HepG2 (cell line): ENCODE data around the gene HSPB2. TPM values are rescaled to one million over a fixed set of nuclear protein-coding genes. Genes with fewer than 3 reads are reported as not detected.
A peak's percentile ranks its signal among the peaks of the same experiment; 100 is the strongest.

Experiments used
- ATF7-NPFF ChIP-seq: sonication (generic); formaldehyde crosslinking; IDR thresholded peaks from 2 replicates; pipeline ENCODE4 v1.8.1; 2023; ENCODE audit warnings: mild to moderate bottlenecking, low read depth, missing genetic modification reagents, moderate library complexity
- CCAR2 ChIP-seq: fragments of 200-400 bp; formaldehyde crosslinking; optimal IDR thresholded peaks from 2 replicates; pipeline ENCODE3; 2018; ENCODE audit warnings: low read depth, mild to moderate bottlenecking, low read length, moderate library complexity
- DNMT1 ChIP-seq: sonication (generic); formaldehyde crosslinking; IDR thresholded peaks from 2 replicates; pipeline ENCODE4 v1.5.1; 2020; ENCODE audit warnings: mild to moderate bottlenecking, missing genetic modification reagents
- GPN1 ChIP-seq: sonication (generic); formaldehyde crosslinking; IDR thresholded peaks from 2 replicates; pipeline ENCODE4 v1.5.1; 2020; ENCODE audit warnings: missing genetic modification reagents, borderline replicate concordance
- HOXA9 ChIP-seq: sonication (generic); formaldehyde crosslinking; IDR thresholded peaks from 2 replicates; pipeline ENCODE4 v1.8.1; 2022; ENCODE audit warnings: missing genetic modification reagents, mild to moderate bottlenecking, moderate library complexity, borderline replicate concordance
- JUN ChIP-seq: sonication (generic); formaldehyde crosslinking; IDR thresholded peaks from 2 replicates; pipeline ENCODE4 v1.4.0; 2020; ENCODE audit warnings: mild to moderate bottlenecking, missing genetic modification reagents
- KLF9 ChIP-seq: IDR thresholded peaks from 2 replicates; pipeline ENCODE4 v1.6.1; 2016; ENCODE audit warnings: low read depth
- MXD4 ChIP-seq: IDR thresholded peaks from 2 replicates; pipeline ENCODE4 v1.6.1; 2016; ENCODE audit warnings: mild to moderate bottlenecking, missing biosample characterization, missing genetic modification reagents
- PAX8 ChIP-seq: sonication (generic); formaldehyde crosslinking; IDR thresholded peaks from 2 replicates; pipeline ENCODE4 v1.8.0; 2022; ENCODE audit warnings: mild to moderate bottlenecking, missing genetic modification reagents, borderline replicate concordance
- SATB2 ChIP-seq: sonication (generic); formaldehyde crosslinking; IDR thresholded peaks from 2 replicates; pipeline ENCODE4 v1.5.0; 2020; ENCODE audit warnings: missing genetic modification reagents
- SMARCC2 ChIP-seq: fragments of 450-650 bp; IDR thresholded peaks from 2 replicates; pipeline ENCODE4 v1.6.1; 2017; ENCODE audit warnings: antibody characterized with exemption, mild to moderate bottlenecking
- SOX5 ChIP-seq: IDR thresholded peaks from 2 replicates; pipeline ENCODE4 v1.6.1; 2016; ENCODE audit warnings: borderline replicate concordance
- SPEN ChIP-seq: sonication (generic); formaldehyde crosslinking; IDR thresholded peaks from 2 replicates; pipeline ENCODE4 v1.5.1; 2020; ENCODE audit warnings: low read depth, mild to moderate bottlenecking, missing genetic modification reagents
- TAF1 ChIP-seq: sonication (generic); formaldehyde crosslinking; IDR thresholded peaks from 2 replicates; pipeline ENCODE4 v1.4.0; 2020; ENCODE audit warnings: missing genetic modification reagents
- ZNF17 ChIP-seq: sonication (generic); formaldehyde crosslinking; IDR thresholded peaks from 2 replicates; pipeline ENCODE4 v1.5.0; 2020; ENCODE audit warnings: mild to moderate bottlenecking, missing genetic modification reagents
- ZNF333 ChIP-seq: sonication (generic); formaldehyde crosslinking; IDR thresholded peaks from 2 replicates; pipeline ENCODE4 v1.4.0; 2020; ENCODE audit warnings: mild to moderate bottlenecking, missing genetic modification reagents, borderline replicate concordance
- ZNF598 ChIP-seq: sonication (generic); formaldehyde crosslinking; IDR thresholded peaks from 2 replicates; pipeline ENCODE4 v1.5.1; 2020; ENCODE audit warnings: mild to moderate bottlenecking, missing genetic modification reagents, borderline replicate concordance
- ZNF670 ChIP-seq: sonication (generic); formaldehyde crosslinking; IDR thresholded peaks from 2 replicates; pipeline ENCODE4 v1.8.0; 2022; ENCODE audit warnings: mild to moderate bottlenecking, missing genetic modification reagents, borderline replicate concordance
- ZNF839 ChIP-seq: sonication (generic); formaldehyde crosslinking; IDR thresholded peaks from 2 replicates; pipeline ENCODE4 v1.4.0; 2020; ENCODE audit warnings: missing genetic modification reagents, mild to moderate bottlenecking, borderline replicate concordance
- polyA plus RNA-seq, 8 experiments: library from polyadenylated mRNA; depleted of rRNA in 3 of 8; stranded (reverse) in 7 of 8; unstranded in 1 of 8; fragments of >200 nt; fragmentation: Illumina TruSeq in 4 of 8; extraction: Trizol in 4 of 8; gene quantifications; 2 replicates each; pipeline versions ENCODE4 v1.2.1 to v1.2.3, GENCODE V29; 2011 to 2016; ENCODE audit warnings: low read depth in 4 of 8, missing spikeins in 1 of 8, mixed read lengths in 1 of 8; ENCODE audit not compliant: insufficient read depth in 1 of 8
- total RNA-seq, 5 experiments: library from RNA; depleted of rRNA; stranded (reverse); fragments of >200 nt; fragmentation: Illumina TruSeq; extraction: Trizol; gene quantifications; 2 replicates each; pipeline ENCODE4 v1.2.3, GENCODE V29; 2016; ENCODE audit warnings: low read depth in 1 of 5
- TF ChIP-seq, protein P1 (sequence below): sonication (generic); formaldehyde crosslinking; conservative IDR thresholded peaks from 2 replicates; pipeline ENCODE4 v1.8.0; 2022; ENCODE audit warnings: low read depth, missing genetic modification reagents
- TF ChIP-seq, protein P2 (sequence below): sonication (generic); formaldehyde crosslinking; IDR thresholded peaks from 2 replicates; pipeline ENCODE4 v1.5.1; 2020; ENCODE audit warnings: missing genetic modification reagents, mild to moderate bottlenecking, borderline replicate concordance
- TF ChIP-seq, protein P3 (sequence below): IDR thresholded peaks from 2 replicates; pipeline ENCODE4 v1.6.1; 2016; ENCODE audit warnings: missing compliant biosample characterization, missing genetic modification reagents, borderline replicate concordance

The HSPB2 gene
- total and polyA plus RNA-seq, 2 of the 13 experiments (the other 11 are each of a cell fraction or from before 2014, with no cell fraction given): 0.04 TPM; not detected in 1

DNA sequence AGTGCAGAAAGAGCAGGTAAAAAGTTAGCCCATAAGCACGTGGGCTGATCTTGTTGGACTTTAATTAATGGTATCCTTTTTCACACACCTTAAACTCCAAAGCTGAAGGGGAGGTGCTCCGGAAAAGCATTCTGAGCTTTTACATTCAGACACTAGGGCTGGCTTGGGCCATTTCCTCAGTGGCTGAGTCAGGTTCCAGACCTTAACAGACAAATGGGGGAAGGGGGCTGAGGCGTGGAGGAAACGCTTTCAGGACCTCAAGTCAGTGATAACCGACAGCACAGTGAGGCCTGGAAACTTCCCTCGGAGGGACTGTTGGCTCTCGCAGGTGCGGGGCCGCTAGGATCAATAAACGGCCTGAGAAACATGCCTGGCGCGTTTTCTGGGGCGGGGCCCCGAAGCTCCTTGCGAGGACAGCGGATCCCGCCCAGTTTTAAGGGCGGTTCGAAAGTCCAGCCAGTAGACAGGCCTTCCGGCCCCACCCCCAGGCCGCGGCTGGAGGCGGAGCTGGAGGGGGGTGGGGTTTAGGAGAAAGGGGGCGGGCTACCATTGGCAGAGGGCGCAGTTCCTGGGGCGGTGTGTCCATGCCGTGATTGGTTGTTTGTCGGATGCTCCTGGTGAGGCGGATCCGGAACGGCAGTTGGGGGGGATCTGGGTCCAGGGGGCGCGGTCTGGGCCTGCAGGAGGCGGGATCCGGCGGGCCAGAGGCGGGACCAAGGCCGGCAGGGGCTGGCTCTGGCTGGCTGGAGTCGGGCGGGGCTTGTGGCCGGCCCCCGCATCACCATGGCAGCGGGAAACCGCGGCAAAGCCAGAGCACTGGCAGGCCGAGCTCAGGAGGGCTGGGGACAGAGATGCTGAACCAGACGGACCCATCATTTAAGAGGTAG, 14.2 kb downstream of the HSPB2 start (continued):
- TF ChIP-seq, protein P1, sequence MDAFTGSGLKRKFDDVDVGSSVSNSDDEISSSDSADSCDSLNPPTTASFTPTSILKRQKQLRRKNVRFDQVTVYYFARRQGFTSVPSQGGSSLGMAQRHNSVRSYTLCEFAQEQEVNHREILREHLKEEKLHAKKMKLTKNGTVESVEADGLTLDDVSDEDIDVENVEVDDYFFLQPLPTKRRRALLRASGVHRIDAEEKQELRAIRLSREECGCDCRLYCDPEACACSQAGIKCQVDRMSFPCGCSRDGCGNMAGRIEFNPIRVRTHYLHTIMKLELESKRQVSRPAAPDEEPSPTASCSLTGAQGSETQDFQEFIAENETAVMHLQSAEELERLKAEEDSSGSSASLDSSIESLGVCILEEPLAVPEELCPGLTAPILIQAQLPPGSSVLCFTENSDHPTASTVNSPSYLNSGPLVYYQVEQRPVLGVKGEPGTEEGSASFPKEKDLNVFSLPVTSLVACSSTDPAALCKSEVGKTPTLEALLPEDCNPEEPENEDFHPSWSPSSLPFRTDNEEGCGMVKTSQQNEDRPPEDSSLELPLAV (CRISPR knock-in tag): no peak
- TF ChIP-seq SMARCC2: no peak
- no peak for TF ChIP-seq ZNF333 (CRISPR knock-in tag)
- peak; percentile 55; the same call in 1 of the 2 replicates for TF ChIP-seq ZNF598 (CRISPR knock-in tag)
- TF ChIP-seq PAX8 (CRISPR knock-in tag): no peak
- no peak for TF ChIP-seq SATB2 (CRISPR knock-in tag)
- TF ChIP-seq, protein P2, sequence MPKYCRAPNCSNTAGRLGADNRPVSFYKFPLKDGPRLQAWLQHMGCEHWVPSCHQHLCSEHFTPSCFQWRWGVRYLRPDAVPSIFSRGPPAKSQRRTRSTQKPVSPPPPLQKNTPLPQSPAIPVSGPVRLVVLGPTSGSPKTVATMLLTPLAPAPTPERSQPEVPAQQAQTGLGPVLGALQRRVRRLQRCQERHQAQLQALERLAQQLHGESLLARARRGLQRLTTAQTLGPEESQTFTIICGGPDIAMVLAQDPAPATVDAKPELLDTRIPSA (CRISPR knock-in tag): peak; percentile 80; the same call in 1 of the 2 replicates
- TF ChIP-seq ZNF17 (CRISPR knock-in tag): no peak
- TF ChIP-seq CCAR2: no peak
- TF ChIP-seq HOXA9 (CRISPR knock-in tag): no peak
- peak; percentile 62; the same call in 1 of the 2 replicates for TF ChIP-seq ATF7-NPFF (CRISPR knock-in tag)
- no peak; the same call in 1 of the 2 replicates for TF ChIP-seq KLF9 (CRISPR knock-in tag)
- no peak for TF ChIP-seq DNMT1 (CRISPR knock-in tag)
- TF ChIP-seq GPN1: no peak
- TF ChIP-seq, protein P3, sequence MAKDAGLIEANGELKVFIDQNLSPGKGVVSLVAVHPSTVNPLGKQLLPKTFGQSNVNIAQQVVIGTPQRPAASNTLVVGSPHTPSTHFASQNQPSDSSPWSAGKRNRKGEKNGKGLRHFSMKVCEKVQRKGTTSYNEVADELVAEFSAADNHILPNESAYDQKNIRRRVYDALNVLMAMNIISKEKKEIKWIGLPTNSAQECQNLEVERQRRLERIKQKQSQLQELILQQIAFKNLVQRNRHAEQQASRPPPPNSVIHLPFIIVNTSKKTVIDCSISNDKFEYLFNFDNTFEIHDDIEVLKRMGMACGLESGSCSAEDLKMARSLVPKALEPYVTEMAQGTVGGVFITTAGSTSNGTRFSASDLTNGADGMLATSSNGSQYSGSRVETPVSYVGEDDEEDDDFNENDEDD: peak; percentile 87
- TF ChIP-seq MXD4: peak; percentile 49; the same call in 1 of the 2 replicates
- peak; percentile 41; the same call in 1 of the 2 replicates for TF ChIP-seq SOX5
- TF ChIP-seq JUN: no peak
- TF ChIP-seq ZNF839: no peak
- no peak for TF ChIP-seq ZNF670 (CRISPR knock-in tag)
- TF ChIP-seq TAF1: peak; percentile 64; the same call in 1 of the 2 replicates
- peak; percentile 41; the same call in 1 of the 2 replicates for TF ChIP-seq SPEN (CRISPR knock-in tag)
